HG02938 (cell line): Measurements from ENCODE around the gene TAF1A.

Experiments
- ATAC-seq: cut with Tn5 transposase; IDR thresholded peaks from one replicate; pipeline ENCODE4 v1.9.1; 2021; ENCODE audit warnings: mild to moderate bottlenecking, moderate library complexity; ENCODE audit not compliant: unreplicated experiment

Gene TAF1A

DNA sequence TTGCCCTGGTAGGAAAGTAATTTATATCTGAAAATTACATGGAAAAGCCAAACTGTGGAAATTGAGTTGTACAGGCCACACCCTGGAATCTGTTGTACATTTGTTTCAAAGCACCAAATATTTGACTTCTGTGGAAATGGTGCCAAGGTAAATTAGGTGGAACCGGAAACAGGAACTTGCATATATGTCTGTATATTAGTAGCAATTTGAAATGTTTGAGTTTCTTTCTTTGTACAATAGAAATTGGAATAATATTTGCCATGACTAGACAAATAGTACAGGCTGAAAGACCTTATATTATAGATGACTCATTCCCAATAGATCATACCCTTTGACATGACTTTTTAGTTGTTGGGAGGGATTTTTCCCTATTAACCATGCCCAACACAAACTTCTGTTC is 10.5 kb upstream of the TAF1A start:
- no peak for ATAC-seq

DNA sequence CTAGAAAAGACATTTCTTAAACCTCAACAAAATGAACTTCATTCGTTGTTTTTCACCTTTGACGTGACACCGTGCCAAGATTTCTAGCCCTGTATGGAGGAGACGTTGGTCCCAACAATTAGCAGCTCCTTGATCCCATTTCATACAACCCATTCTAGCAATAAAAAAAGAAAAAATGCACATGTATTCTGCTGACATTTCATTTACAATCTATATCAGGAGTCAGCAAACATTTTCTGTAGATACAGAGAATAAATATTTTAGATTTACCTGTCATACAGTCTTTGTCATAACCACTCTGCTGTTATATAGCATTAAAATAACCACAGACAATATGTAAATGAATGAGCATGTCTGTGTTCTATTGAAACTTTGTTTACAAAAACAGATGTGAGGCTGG is 7.0 kb upstream of the TAF1A start:
- ATAC-seq, result no peak

GRCh38 chr1:222594789-222595188 is 5.1 kb upstream of the TAF1A start:
- no peak for ATAC-seq

GRCh38 chr1:222592171-222592570 is 2.4 kb upstream of the TAF1A start:
- ATAC-seq, result no peak

DNA sequence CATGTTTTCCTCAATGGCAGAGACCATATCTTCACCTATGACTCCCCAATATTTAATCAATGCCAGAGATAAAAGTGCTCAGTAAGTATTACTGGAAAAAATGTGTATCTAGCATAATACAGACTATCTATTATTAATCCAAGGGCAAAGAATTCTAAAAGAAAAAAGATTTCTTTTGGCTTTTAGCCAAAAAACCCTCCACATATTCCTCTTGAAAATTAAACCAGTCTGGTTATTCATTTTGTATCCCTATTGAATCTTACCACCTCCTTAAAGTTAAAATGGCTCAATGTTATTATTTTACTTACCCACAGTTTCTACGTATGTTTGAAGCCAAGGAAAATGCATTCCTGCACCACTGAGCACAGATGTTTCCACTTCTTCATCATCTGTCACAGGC is 1.6 kb downstream of the TAF1A start:
- no peak for ATAC-seq

DNA sequence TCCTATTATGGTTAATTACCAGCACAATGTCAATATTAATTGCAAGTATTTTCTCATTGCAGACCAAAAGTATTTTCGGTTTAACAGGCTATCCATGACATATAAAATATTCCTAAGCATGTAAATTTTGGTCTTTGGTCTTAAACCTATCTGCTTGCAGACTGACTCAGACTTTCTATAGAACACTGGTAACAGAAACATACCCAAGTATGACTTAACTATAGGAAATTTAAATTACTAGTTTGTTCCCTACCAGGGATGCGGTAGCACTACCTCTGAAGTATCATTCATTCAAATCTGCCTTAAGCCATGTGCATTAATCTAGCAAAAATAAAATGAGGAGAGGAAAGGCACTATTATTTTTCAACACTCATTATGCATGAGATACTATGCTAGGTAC is 2.9 kb downstream of the TAF1A start:
- ATAC-seq, result no peak

- peak; percentile 78 for ATAC-seq
These were observed 6.7 kb downstream of the TAF1A start for GRCh38 chr1:222583079-222583478.

DNA sequence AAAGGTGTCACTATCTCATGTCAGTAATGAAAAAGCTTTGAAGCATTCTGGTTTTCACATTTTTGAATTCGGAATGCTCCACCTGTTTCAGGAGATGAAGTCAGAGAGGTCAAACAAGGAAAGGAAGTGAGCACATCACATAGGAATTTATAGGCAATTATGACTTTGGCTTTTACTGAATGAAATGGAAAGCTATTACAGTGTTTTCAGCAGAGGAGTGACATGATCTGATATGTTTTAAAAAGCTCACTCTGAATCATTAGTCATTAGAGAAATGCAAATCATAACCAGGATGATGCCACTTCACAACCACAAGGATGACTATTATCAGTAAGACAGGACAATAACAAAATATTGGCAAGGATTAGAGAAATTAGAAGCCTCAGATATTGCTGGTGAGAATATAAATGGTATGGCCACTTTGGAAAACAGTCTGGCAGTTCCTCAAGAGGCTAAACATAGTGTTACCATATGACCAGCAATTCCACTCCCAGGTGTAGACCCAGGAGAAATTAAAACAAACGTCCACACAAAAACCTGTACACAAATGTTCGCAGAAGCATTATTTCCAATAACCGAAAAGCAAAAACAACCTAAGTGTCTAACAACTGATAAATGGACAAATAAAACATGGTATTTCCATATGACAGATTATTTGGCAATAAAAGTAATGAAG is 7.5 kb downstream of the TAF1A start:
- peak; percentile 63 for ATAC-seq

DNA sequence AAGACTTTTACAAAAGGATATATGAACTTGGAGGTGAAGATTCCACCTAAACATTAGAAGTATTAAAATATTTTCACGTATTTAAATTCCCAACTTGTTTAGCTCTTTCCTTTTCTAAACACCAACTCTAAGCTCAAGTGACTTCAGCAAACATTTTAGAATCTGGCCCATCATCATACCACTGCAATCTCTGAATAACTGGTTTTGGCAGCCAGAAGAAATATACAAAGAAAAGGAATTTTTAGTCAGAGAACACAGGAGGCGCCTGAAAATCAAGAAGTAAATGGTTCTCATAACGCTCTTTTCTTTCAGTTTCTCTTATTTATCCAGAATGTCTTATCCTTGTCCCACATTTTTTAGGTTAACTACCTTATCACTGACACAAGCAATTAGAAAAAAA is 10.4 kb downstream of the TAF1A start:
- ATAC-seq, result no peak

- no peak for ATAC-seq
These were observed 18.9 kb downstream of the TAF1A start for GRCh38 chr1:222570837-222571236.

DNA sequence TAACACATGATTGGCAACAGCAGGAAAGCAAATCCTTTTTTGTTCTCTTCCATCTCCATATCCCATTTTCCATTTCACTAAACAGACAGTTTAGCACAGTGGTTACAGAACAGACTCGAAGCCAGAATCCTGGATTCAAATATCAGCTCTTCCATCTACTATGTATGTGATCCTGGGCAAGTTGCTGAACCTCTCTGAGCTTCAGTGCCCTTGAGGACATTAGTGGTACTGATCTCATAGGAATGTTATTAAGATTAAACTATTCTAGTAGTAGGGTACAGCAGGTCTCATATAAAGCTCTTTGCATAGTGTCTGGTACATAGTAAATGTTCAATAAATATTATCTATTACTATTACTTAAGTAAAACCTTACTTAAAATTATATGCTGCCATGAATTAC is 28.1 kb downstream of the TAF1A start:
- ATAC-seq, result no peak

DNA sequence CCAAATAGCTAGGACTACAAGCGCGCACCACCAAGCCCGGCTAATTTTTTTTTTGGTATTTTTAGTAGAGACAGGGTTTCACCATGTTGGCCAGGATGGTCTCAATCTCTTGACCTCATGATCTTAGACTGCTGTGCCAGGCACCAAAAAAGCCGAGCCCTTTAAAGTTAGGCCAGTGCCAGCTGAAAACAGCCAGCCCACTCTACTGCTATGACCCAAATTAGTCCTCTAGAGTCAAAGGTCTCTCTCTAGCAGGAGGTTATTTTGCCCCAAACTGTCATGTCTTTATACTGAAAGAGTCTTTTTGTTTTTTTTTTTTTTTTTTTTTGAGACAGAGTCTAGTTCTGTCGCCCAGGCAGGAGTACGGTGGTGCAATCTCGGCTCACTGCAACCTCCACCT is 32.2 kb downstream of the TAF1A start:
- ATAC-seq, result no peak

DNA sequence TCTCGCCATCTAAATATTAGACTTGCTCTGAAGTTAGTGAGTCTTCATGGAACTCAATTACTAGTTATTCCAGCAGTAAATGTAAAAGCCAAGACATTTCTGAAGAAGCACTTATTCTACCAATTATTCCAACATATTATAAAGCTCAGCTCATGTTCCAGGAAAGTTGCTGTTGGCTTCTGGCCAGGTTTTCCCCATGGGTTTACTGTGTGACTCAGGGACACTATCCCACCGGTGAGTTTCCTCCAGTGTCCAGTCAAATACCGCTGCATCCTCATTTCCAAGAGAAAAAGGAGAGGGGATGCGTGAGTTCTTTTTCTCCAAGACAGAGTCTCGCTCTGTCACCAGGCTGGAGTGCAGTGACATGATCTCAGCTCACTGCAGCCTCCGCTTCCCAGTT is 32.6 kb downstream of the TAF1A start:
- no peak for ATAC-seq

DNA sequence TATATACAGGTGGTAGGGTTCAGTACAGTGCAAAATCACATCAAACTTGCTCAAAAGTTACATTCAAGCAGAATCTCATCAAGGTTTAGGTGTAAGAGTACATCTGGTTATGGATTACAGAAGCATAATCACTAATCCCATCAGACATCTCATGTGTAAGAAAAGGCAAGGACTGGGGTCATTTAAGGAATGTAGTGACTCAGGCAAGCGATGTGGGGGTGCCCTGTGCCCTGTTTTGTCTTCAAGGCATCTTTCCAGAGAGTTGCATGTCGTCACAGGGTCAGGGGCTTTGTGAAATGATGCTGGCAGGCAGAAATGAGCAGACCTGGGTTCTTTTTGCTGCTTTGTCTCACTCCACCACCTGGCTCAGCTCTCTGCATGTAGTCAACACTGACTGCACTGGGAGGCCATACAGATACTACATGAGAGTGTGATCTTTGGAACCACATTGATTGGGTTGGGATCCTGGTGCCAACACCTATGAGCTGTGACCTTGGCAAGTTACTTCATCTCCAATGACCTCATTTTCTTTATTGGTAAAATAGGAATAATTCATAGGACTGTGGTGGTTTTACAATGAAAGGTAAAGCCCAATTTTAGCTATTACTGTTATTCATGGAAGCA is 33.6 kb downstream of the TAF1A start:
- ATAC-seq, result no peak

DNA sequence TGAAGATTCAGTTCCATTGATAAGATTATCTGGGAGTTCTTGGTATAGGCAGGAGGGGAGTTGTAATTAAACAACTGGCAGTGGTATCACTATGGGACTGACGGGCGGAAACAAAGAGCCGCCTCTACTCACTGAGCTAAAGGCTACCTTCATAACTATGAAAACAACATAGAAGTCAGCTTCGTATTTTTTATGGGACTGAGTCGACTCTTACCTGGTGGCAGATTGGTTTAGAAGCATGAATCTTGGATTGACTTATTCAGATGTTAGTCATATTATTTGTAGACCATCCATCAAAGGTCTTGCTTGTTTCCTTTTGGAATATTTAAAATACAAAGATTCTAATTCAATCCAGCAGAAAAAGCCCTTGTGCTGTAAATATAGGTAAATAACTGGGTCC is 35.6 kb downstream of the TAF1A start:
- ATAC-seq, result no peak

DNA sequence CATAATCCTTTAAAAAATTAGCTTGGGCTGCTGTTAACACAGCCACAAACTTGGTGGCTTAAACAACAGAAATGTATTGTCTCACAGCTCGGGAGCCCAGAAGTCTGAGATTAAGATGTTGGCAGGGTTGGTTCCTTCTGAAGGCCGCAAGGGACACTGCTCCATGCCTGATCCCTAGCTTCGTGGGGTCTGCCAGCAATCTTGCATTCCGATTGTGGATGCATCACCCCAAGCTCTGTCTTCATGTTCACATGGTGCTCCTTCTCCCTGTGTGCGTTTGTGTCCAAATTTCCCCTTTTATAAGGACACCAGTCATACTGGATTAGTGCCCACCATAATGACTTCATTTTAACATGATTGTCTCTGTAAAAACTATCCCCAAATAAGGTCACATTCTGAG is 36.9 kb downstream of the TAF1A start:
- ATAC-seq, result no peak

DNA sequence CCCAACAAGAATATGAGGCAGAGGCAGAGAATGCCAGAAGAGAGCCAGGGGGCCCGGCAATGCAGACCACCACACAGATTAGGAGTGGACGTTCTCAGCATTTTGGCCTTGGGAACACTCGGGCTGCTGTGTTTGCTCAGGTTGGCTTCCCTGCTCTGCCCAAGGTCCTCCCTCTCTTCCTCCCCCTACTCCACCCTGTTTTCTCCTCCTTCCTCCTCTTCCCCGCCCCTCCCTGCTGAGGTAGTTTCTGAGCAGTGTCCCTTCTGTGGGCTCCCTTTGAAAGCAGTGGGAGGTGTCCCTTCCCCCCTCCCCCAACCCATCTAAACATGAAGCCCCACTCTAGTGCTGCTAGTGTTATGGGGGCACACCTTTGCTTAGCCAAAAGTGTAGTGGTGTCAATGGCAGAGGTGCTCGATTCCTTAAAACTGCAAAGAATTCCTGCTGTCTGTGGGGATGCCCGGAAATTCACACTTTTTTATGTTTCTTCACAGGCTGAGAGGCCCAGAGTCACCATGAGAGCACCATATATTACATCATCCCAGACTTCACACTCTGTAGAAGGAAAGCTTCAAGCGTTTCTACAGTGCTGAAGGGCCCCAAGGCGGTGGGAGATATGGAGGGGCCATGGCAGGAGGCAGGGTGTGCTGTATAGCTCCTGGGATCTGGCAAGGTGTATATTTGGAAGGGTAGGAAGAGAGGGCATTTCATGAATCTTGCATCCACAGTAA is 41.6 kb downstream of the TAF1A start, which contains the start of gene HHIPL2:
Gene HHIPL2, minus strand, starts transcription at position 161 of the 728 bp plus-strand sequence. Its CDS starts 60 bp downstream, at position 101.
- ATAC-seq, result no peak

GRCh38 chr1:222547260-222547614 is 42.5 kb downstream of the TAF1A start:
- ATAC-seq, result no peak

DNA sequence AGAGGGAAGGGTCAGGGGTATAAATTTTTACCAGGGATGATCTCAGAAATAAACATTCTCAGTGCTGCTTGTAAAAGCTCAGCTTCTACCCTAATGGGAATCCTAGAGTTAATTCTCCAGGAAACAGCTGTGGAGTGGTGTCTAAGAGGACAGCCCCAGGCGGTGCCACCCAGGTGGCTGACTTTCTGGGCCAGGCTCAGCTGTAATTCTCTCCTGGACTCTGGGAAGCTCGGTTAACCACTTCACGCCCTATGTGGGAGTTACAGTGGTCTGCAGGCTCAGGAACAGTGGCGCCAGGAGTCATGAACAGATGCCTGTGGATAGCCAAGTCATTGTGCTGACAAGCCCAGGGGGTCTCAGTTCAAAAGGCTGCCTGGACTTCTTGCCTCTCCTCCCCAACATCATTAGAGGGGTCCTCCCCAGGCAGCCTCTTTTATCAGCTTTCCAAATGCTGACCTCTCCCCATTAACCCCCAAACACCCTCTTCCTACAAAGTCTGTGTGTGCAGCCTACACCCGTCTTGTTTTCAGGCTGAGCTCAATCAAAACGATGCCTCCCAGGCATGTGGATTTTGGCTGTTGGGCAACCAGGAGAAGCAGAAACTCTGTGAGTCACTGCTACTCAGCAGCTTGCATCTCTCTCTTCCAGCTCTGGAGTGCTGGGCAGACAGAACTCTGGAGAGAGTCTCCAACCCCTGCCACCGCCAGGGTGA is 43.0 kb downstream of the TAF1A start:
- no peak for ATAC-seq

DNA sequence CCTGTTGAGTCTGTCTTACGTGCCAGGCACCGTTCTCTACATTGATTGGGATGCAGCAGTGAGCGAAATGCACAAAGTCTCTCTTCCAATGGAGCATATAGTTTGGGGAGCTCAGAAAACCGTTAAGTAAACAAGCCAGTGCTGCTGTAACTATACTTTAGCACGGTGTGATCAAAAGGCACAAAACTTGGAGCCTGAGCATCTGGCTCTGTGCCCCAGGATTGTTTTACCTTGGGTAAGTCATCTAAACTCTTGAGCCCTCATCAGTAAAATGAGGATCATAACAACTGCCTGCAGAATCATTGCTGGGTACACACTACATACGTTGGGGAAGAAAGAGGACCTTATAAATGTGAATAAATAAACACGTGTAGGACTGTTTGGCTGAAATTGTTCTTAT is 43.6 kb downstream of the TAF1A start:
- no peak for ATAC-seq

DNA sequence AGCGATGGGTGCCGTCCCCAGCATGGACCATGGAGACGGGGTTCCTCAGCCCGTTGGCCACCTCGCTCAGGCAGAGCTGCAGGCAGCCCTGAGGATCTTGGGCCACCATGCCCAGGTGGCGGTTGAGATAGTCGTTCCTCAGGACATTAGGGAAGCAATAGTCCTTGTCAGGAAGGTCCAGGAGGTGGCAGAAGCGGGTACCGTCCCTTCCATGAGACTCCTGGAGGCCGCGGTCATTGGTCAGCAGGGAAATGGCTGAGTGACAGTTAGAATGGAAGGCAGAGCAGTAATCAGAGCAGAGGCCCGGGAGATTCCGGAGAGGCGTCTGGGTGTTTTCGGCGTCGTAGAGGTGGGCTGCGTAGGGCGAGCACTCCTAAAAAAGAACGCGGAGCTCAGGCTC is 45.9 kb downstream of the TAF1A start:
- no peak for ATAC-seq

DNA sequence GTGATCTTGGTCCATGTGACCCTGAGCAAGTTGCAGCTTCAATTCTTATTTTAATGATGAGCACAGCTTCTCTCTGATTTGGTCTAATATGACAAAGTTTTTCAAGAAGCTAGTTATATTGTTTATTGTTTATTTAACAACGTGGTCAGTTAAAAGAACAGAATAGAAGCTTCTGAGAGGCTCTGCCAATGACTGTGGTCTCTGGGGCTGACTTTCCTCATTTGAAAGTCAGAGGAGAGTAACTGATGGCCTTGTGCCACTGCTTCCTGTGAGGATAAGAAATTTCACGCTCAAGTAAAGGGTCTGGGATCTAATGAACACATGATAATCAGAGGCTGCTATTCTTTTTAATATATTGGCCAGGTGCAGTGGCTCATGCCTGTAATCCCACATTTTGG is 49.1 kb downstream of the TAF1A start:
- no peak for ATAC-seq
